Amygdala (tissue), 56 donors: Measurements from ENCODE around the gene AKT1S1.

ENCODE experiments used
- DNase-seq, 56 donors: peaks; one replicate each; lab custom pipeline; 2025; lab: John Stamatoyannopoulos, UW

Gene AKT1S1

DNA sequence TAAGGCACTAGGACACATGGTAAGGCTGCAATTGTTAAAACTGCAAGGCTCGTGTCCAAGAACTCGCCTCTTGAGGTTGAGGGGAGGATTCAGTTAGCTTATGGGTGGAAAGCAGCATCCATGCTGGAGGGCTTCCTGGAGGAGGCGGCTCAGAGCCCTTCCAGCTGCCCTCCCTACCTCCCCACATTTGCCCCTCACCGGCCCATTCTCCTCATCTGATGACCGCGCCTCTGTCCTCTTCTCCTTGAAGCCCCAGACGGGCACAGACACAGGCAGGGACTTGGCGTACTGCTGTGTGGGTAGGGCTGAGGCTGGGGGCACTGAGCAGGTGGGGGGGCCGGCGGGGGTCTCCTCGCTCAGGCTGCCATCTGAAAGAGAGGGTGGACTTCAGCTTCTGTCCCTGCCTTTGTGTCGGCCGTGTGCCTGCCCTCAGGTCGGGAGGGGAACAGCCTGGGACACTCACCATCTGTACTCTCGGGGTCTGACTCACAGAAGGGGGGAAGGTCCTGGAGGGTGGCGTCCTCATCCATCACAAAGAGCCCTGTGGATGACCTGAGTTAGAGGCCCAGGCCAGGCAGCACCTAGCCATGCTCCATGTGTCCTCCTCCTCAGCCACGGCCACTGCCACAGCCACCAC lies 5.7 kb downstream of the AKT1S1 start:
- no peak for DNase-seq

DNA sequence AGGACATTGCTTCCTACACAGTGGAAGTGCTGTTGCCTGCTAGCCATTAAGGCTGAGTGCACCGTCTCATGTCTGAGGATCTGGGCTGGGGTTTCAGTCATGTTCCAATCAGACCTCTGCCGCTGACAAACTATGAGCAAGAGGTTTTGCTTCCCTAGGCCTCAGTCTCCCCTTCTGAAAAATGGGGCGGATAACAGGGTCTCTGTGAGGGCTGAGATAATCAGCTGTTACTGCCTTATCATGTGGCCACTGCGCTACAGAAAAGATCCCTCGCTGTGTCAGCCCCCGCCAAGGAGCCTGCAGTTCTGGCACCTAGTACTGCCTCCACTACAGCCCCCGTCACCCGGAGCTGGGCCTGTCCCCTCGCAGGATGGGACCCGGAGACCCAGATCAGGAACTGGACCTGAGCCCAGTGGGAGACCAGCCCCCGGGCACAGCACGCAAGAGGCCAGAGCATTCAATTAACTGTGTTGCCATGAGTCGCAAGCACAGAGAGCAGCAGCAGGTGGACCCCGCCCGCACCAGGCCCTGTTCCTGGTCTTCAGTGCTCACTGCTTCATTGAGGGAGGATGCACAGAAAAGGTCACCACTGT lies 6.8 kb downstream of the AKT1S1 start:
- no peak for DNase-seq

DNA sequence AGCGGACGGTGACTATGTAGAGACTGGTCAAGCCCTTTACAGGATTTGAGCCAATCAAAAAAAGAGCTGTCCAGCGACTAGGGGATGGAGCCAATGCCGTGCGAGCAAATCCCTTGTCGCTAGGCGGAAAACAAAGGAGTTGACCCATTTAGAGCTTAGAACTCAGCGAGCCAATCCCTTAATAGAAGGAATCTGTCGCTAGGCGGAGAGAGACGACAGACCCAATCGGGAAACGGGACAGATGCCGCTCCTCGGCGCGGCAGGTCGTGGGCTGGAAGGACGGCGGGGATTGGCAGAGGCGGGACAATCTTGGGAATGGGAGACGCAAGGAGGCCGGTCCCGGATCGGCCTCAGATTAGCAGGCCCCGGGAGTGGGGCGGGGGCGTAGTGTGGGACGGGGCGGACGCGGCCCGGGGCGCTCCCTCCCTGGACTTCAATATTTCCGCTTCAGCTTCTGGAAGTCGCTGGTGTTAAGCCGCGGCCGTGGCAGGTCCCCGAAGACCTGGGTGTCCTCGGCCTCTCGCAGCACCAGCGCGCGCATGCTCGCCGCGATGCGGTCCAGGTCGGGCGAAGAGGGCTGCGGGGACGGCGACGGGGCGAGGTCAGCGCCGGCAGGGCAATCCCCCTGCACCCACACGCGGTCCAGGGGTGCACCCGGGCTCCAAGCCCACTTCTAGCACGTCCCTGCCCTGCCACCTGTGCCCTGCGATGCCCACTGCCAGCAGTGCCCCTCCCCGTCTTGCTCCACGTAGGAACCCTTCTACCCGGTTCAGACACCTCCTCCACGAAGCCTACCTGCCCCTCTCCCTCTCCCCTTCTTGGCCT lies 7.5 kb downstream of the AKT1S1 start:
- DNase-seq: peak; percentile 74 to 100 (median 98)

DNA sequence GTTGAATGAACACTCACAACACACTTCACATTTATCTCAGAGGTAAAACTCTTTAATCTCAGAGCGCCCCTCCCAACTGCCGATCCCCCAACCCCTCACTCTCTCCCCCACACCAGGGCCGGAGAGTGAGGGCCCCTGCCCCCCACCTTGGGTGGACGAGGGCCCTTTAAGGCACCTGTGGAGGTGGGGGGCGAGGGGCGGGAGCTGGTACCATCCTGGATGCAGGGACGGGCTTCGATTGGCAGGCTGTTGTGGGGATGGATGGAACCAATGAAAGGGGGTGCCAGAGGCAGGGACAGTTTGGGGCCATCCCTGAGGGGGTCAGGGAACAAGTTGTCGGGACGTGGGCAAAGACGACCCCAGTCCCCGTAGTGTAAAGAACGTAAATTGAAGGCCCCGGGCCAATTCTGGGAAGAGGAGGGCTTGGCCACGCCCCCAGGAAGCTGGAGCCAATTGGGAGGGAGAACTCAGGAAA lies 8.1 kb downstream of the AKT1S1 start:
- DNase-seq: peak in 2 of 56 donors; percentile 76 to 85

DNA sequence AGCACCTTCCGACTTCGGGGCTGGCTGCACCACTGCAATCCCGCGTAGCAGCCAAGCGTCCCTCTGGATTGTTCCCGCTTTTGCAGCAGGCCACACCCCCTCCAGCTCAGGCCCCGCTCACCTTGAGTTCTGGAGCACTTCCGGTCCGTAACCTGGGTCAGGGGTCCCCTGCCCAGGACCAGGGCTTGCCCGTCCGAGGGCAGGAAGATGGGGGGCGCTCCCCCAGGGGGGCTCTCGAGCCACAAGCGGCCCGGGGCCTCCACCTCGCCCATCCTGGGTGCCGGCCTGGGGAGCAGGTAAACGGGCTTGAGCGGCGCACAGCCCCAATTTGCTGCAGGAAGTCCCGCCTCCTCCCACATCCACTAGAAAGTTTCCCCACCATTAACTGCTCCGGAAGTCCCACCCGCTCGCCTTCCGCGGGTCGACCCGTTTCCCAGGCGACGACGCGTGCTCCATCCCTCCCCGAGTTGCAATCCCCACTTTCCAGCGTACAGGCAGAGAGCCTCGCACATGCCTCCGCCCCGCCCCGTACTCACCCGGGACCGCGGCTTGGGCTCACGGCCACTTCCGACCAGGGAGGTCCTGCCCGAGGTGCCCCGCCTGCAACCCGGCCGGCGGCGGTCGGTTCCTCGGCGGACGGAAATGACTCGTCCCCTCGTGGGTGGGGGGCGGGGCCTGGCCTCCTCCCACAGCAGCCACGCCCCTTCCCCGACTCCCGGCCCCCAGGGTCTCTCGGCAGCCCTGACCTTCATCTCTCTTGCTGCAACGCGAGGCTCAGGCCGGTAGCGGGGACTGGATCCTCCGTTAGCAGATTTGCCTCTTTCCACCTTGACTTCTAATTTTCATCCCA lies 10.0 kb downstream of the AKT1S1 start, which contains the start of gene PNKP:
PNKP (minus strand) TSS at position 644 of the 850 bp plus-strand sequence; CDS start at position 272, 372 bp downstream.
- peak; percentile 62 to 99 (median 93) for DNase-seq

DNA sequence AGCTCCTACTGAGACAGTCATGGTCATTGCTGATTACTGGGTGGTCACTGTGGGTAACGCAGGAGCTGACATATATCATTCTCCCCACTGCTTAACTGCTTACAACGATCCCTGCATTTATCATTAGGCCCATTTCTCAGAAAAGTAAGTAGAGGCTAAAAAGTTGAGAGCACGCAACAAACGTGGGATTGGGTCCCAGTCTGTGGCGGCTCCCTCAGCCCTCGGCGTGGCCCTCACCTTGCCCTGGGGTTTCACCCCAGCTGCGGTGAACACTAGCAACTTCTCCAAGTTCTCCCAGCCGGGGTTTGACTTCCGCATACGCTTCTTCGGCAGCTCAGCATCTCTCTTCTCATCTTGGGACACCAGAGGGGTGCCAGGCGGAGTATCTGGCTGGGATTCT lies 12.3 kb downstream of the AKT1S1 start:
- DNase-seq: no peak

DNA sequence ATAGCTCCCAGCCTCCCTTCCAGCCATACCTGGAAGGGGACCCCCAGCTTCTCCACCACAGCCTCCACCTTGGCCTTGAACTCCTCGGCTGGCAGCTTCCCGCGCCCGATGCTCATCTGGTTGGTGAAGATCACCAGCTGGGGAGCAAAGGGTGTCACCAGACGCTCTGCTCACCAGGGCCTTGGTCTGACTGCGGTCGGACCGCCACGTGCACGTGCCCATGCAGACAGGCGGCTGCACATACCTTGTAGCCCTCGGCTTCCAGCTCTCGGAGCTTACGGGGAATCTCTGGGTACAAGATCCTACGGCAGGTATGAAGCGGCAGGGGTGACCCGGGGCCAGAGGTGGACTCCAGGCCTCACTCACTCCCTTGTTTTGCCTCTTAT lies 13.2 kb downstream of the AKT1S1 start:
- no peak for DNase-seq

DNA sequence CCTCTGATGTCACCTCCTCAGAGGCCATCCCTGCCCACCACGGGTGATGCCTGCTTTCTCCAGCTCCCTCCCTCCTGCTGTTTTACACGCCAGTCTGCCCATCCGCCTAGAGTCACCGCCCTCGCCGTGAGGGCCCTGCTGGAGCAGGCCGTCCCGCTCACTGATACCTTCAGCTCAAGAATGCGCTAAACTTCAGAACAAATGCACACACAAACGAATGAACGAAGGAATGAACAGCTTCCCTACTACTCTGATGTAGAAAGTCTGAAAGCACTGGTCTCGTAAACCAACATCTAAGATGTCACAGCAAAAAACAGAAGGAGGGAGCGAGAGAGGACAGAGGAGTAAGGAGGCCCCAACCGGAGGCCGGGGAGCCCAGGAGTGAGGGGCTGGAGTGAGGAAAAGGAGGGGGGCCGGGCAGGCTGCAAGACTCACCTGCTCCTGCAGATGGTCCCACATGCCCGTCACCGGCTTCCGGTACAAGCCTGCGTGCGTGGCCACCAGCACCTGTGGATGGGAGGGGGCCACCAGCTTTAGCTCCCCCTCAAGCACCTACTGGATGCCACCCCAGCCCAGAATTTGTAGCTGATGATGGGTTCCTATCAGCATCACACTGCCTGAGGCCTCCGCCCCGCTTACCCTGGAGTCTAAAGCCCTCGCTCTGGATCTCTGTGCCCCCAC lies 13.8 kb downstream of the AKT1S1 start:
- DNase-seq: no peak

DNA sequence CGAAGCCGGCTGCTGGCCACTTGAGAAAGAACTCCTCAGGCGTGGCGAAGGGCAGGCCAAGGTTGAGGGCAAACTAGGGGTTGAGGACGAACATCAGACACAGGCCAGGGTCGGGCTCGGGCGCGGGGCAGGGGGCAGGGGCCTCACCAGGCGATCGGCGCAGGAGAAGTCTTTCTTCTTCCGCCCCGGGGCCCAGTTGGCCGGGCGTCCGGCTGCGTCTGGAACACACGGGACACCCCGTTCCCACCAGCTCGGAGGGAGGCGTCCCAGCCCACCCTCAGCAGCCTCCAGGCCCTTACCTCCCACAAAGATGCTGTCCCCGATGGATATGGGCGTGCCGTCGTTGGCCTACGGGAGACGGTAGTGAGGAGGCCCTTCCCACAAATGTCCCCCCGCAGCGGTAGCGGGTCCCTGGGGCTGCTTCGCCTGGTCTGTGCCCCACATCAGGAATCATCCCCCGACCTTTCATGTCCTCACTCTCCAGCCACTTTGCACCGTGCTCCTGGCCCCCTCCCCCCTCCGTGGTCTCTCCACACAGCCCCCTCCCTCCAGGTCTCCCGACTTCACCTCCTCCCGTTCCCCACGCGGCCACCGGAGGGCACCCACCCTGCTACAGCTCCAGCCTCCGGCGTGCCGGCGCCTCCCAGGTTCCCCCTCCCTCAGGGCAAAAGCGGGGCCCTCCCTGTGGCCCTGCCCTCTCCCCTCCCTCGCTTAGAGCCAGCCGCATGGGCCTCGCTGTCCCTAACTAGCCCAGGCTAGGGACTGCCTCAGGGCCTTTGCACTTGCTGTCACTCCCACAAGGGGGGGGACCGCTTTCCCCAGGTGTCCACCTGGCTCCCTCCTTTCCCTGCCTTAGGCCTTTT lies 14.5 kb downstream of the AKT1S1 start:
- no peak for DNase-seq

DNA sequence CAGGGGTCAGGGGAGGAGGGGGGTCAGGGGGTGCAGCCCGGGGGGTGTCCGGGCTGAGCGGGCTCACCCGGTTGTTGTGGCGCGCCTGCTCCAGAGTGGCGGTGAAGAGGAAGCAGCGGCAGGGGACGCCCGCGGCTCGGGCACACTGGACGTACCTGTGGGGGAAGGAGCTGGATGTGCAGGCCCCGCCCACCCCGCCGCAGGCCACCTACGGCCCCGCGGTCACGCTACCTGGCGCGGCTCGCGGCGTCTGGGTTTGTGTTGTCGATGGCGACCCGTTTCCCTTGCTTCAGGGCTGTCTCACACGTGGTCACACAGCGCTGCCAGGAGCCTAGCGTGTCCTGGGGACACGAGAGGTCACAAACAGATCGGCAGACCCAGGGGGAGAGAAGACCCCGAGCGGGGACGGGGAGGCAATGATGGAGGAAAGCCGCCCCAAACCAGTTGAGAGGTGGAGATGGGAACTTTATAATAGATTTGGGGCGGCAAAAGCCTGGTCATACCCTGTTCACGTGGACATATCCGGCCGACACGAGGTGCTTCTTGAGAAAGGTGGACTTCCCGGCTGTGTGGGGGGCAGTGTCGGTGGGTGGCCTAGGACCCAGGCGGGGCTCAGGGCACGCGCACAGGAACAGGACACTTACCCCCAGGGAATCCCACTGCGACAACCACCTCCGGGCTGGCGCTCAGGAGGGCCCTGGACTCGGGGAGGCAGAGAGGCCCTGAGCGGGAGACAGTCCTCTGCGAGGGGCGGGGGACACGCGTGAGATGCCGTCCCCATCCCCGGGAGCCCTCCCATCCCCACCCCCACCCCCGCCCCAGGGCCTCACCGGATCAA lies 15.4 kb downstream of the AKT1S1 start:
- no peak for DNase-seq

DNA sequence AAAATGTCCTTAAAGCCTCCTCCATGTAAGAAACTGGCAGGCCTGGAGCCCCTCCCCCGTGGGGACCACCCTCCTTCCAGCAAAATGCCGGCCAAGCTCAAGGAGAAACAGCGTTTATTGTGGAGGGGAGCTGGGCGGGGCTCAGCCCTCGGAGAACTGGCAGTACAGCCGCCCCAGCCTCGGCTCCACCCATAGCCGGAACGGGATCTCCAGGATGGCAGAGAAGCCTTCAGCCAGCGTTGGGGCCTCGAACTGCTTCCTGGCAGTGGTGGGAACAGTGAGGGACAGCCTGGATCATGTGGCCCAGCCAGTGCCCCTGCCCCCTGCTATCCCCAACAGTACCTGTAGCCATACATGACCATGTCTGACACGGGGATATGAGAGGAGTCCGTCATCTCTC lies 16.0 kb downstream of the AKT1S1 start:
- DNase-seq: peak in 6 of 56 donors; percentile 3 to 28 (median 15)

DNA sequence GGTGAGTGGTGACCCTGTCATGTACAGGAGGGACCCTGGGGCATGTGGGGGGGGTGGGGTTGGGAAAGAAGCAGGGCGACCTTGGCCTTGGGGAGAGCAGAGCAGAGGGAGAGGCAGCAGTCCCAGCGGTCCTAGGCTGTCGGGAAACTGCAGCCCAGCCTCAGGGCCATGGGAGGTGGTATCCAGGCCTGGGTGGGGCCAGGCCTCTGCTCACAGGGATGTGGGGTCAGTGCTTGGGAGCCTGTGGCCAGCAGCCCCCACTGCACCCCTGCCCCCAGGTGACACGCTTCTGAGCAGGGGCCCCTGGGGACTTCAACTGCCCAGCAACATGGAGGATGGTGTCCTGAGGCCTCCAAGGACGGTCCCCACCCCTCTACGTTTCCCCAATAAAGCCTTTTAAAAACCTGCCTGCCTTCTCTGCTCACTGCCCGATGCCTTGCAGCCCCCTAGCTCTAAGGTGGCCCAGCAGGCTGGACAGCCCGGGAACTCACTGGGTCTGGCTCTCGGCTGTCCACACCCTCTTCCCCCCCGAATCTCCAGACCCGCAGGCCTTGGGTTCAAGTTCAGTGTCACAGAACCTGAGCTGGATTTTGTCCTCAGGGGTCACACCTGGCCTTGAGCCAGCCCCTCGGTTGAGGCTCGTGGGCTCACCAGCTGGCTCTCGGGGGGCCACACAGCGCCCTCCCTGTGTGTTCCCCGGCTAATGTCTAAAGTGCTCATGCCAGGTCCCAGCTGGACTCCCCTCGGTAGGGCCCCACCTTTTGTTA lies 16.6 kb downstream of the AKT1S1 start:
- DNase-seq: no peak

DNA sequence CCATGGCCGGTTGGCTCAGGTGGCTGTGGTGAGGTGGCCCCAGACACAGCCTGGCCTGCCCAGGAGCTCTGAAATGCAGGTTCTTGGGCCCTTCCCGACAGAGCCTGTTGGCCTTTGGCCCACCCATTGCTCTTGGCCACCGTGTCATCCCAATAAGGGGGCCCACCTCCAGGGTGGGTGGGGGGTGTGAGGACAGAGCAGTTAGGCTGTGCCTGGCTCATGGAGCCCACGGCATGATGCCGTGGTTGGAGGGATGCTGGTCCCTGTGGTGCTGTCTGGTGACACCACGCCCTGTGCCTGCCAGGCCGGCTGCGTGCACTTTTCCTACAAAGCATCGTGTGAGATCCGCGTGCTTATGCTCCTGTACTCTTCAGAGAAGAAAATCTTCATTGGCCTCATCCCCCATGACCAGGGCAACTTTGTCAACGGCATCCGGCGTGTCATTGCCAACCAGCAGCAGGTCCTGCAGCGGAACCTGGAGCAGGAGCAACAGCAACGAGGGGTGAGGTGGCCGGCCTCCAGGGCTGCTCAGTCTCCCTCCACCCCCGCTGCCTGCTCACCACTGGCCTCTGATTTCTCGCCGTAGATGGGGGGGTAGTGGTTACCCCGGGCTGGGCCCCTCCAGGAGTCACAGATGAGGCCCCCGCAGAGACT lies 17.3 kb downstream of the AKT1S1 start:
- no peak for DNase-seq

DNA sequence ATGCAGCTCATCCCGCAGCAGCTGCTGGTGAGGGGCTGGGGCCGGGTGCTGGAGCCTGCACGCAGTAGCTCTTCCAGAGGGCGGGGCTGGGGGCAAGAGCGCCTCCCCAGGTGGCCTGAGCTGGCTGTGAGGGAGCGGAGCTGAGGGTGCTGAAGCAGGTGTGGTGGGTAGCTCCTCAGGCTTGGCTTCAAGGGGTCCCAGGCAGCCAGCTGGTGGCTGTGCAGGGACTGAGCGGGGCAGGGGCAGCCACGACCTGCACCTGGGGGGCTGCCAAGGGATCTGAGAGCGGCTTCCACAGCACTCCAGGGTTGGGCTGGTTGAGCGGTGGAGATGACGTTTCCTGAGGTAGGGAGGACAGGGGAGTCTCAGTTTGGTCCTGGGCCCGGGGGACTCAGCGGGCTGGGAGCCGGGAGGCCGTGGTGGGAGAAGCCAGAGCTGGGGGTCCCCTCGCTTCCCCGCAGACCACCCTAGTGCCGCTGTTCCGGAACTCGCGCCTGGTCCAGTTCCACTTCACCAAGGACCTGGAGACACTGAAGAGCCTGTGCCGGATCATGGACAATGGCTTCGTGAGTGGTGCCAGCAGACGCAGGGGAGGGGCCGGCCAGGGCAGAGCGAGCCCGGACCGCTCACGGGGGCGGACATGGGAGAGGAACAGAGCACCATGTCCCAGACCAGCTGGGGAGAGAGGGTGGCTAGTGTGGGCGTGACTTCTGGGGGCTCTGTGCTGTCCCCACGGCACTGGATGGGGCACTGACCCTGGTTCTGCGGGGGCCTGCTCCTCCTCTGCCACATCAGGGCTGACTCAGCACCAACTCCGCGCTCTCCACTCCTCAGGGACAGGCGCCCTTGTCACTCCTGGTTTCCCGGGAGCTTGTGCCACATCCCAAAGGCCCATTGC lies 18.8 kb downstream of the AKT1S1 start:
- peak in 32 of 56 donors; percentile 7 to 69 (median 48) for DNase-seq

DNA sequence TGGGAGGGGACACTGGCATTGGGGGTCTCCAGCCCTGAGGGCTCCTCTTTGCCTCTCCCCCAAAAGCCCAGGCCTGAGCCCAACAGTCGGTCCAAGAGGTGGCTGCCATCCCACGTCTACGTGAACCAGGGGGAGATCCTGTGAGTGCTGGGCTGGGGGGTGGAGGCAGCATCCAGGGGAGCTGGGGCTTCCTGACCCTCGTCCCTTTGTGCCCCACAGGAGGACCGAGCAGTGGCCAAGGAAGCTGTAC lies 19.4 kb downstream of the AKT1S1 start:
- DNase-seq: no peak
